Right lobe of liver (tissue), 4 donors: ENCODE data around the gene MOCS1.

ENCODE experiments used
- POLR2A ChIP-seq: fragments of 450-650 bp; IDR thresholded peaks from one replicate; pipeline ENCODE4 v1.6.1; 2017; ENCODE audit warnings: antibody characterized with exemption, mild to moderate bottlenecking
- TF ChIP-seq, protein P1 (sequence below), 4 donors: fragments of 200-600 bp in 3 of 4; fragments of 450-650 bp in 1 of 4; IDR thresholded peaks; one replicate each; pipeline versions ENCODE4 v1.5.1 to v1.8.0; 2016 to 2022; ENCODE audit warnings: antibody characterized with exemption in 4 of 4, mild to moderate bottlenecking in 2 of 4
- donor health status: DM: no; HTN: no; CAD: no.
- donor health status: DM: no; HTN: no; CAD: no.
- donor health status: DM: no; HTN: yes; CAD: no.

DNA sequence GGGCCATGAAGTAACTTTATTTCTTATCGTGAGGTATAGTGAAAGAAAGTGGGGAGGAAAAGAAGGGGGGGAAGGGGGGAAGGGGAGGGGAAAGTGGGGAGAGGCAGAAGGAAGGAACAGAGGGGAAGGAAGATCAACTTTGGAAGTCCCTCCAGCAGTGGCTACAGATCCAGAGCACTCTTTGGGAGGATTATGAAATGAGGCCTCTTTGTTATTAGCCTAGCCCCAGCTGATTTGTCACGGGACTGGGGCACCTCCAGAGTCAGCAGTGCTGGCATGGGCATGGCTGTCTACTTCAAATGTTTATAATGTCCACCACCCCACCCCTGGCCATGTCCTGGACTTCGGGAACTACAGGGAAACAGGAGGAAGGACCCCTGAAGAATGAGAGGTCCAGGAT is 7.6 kb downstream of the MOCS1 start:
- TF ChIP-seq, protein P1, sequence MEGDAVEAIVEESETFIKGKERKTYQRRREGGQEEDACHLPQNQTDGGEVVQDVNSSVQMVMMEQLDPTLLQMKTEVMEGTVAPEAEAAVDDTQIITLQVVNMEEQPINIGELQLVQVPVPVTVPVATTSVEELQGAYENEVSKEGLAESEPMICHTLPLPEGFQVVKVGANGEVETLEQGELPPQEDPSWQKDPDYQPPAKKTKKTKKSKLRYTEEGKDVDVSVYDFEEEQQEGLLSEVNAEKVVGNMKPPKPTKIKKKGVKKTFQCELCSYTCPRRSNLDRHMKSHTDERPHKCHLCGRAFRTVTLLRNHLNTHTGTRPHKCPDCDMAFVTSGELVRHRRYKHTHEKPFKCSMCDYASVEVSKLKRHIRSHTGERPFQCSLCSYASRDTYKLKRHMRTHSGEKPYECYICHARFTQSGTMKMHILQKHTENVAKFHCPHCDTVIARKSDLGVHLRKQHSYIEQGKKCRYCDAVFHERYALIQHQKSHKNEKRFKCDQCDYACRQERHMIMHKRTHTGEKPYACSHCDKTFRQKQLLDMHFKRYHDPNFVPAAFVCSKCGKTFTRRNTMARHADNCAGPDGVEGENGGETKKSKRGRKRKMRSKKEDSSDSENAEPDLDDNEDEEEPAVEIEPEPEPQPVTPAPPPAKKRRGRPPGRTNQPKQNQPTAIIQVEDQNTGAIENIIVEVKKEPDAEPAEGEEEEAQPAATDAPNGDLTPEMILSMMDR (IDR thresholded peaks at IDR 0.05) = no peak
- no peak for TF ChIP-seq POLR2A
